Endometrial microvascular endothelial cells (primary cell): ENCODE results near the gene MAML3. TPM values are rescaled to one million over a fixed set of nuclear protein-coding genes. Genes with fewer than 3 reads are reported as not detected.

ENCODE experiments used
- in situ Hi-C: cut with HindIII; loops from 2 replicates; pipeline ENCODE4 v1.10.0; 2017; ENCODE audit warnings: low sequenced_read_pairs, low pct_unique_long_range_greater_than_20kb; ENCODE audit errors: inconsistent ontology term
- total RNA-seq: library from RNA; depleted of rRNA; stranded (reverse); fragments of >200 nt; gene quantifications from one replicate; pipeline ENCODE4 v1.2.3, GENCODE V29; 2015; ENCODE audit errors: inconsistent ontology term

The MAML3 gene
- total RNA-seq, 1 donor from 2014 or later, result 9.7 TPM

DNA sequence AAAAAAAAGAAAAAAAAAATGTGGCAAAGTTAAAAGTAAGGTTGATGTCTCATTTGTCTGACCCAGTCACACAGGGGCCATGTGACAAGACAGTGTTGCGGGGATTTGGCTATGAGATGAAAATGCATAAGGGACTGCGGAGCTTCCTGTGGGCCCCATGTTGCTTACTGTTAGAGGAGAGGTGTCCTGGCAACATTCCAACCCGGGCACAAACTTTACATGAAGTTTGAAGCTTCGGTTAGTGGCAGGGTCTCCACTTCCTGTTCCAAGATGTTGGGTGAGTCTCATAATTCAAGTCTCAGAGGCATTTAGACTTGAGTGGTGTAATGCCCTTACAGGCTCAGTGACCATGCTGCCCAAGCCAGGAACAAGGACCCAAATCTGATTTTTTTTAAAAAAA lies 111.3 kb downstream of the MAML3 start:
- in situ Hi-C loops, result no loop called here

DNA sequence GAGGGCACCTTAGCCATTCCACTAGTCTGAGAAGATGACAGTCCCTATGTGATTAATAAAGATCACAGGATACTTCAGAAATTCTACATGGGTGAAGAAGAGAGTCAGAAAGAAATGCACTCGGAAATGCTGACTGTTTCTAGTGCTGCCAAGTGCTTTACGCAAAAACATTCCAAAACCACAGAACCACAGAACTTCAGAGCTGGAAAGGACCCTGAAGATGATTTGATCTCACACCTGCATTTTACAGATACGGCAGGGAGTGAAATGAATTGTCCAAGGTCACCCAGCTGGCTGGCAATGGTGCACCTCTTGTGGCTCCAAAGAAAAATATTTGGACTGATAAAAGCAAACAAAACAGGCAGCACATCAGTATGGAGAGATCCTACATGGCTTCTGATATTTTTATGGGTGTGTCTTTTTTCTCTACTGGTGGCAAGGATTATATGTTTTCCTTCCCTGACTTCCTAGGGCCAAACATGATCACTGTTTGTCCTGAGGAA lies 115.9 kb downstream of the MAML3 start:
- in situ Hi-C loops, result no loop called here

DNA sequence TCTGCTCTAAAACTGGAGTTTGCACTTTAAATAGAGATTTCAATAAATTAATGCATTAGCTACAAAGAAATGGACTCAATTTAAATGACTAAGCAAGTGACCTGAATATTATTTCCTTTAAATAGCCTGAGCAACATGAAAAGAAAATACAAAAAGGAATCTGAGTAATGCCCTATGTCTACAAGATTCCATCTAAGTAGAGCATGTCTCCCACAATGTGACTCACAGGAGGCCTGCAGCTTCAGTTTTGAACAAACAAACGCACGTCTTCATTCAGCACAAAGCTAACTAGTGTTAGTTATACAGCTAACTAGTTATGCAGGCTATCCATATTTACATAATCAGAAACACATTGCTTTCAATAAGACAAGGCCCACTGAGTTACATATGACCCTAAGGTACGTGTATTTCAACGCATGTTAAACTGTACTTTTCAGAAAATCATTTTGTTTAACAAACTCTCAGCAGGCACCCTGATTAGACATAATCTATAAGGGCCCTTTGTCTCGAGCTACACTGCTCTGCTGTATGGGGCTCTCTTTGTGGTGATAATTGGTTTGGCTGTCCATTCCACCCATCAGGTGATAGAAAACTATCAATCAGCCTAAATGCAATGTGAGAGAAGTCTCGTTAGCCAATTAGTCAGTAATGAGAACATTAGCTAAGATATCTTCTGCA lies 116.5 kb downstream of the MAML3 start:
- in situ Hi-C loops, result no loop called here

DNA sequence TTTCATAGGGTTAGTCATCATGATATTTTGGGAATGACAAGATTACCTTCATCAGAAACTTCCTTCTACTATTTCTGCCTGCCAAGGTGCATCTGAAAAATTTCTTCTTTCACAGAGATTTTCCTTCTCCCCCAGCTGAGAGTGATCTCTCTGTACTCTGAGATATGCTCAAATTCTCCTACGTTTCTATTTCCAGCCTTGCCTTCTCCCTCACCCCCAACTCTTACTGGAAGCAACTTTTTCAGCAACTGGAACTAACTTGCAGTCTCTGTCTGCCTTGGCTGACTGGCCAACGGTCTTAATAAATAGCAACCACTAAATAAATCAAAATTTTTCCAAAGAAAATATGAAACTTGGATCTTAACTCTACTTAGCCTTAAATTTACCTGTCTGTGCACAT lies 122.3 kb downstream of the MAML3 start:
- in situ Hi-C loops, result no loop called here

DNA sequence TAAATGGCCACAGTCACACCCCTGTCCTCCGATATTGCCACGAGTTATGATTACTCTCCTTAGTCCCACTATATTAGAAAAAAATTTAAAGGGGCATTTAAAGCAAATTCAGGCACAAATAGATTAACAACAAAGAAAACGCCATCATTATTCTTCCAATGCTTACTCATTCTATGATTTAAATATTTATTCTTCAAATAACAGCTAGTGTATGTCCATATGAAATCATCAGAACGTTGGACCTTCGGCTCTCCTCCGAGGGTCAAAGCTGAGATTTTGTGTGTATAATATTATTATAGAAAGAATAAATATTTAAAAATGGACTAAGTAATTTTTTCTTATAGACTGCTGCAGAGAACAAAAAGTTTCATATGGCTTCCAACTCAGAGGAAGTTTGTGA lies 122.9 kb downstream of the MAML3 start:
- in situ Hi-C loops, result no loop called here

DNA sequence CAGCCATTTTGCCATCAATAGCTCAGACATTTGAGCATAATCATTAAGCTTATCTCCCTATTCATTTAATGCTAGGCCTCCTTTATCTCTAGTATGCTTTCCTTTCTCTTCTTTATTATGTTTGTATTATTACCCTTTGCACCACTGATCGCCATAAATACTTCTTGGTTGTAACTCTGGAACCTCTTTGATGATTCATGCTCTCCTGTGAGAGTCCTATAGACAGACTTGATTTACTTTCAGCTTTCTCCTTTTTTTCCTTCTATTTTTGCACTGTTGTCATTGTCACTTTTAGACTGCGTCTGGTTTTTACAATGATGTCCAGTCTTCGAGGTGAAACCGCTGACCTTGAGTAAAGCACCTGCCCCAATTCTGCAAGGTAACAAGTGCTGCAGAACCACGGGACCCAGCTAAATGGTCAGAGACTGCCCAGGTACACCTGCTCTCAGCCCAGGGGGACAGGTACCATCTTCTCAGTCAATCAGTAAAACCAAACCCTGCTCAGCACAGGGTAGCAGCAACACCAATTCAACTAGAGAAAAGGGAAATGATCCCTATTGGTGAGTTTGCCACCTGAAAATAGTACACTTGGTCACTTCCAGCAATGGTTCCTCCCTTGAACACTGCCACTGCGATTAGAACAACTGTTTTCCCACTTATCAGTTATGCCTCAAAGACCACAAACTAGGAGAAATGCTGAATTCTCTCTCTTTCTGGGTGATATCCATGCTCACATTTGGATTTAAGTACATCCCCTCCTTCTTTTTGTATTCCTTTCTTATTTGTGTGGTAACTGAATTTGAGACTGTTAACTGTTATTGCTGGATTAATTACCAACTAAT lies 125.1 kb downstream of the MAML3 start:
- in situ Hi-C loops, result no loop called here

DNA sequence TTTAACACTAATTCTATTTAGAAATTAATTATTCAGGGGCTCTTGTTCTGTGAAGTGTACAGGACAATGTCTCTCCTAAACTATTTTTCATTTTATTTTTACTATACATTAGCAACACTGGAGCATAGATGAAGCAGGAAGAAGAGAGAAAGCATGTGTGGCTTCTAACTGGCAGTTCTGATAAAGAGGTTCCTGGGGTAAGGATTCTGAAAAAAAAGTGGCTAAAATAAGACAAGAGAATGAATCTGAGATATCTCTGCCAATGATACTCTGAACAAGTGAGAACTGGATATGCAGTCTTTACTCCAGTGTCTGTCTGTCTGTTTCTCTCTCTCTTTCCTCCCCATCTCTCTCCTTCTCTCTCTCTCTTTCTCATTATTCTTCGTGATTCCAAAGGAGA lies 125.9 kb downstream of the MAML3 start:
- in situ Hi-C loops, result no loop called here

DNA sequence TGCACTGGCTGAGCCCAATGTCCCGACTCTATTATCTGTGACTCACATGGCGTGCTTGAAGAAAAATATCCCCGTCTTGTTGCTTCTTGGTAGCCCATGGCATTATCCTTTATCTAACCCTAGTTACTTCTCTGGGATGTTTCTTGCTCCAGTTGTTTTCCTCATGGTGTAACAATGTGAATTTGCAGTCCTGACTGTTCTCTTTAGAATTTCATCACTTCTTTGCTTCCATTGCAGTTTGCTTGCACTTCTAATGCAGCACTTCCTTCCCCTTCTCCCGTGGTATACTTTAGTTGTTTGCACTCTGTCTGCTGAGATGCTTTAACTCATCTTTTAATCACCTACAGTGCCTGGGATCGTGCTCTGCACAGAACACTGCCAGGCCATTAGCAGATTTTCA lies 126.9 kb downstream of the MAML3 start:
- in situ Hi-C loops, result no loop called here

DNA sequence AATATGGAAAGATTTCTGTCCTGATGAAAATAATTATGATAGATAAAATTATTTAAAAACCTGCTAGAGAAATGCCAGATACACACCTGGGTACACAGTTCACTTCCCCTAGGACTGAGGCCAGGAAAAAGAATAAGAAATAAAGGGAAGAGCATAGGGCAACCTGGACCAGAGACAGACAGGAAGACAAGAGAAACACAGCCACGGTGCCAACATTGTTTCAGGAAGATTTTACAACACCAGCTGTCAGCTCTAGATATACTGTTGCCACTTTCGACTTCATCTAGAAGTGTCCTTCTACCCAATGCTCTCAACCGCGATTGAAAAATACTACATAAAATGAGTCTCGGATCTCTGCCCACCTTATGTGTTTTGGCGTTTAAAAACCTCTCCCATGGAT lies 128.5 kb downstream of the MAML3 start:
- in situ Hi-C loops, result no loop called here

DNA sequence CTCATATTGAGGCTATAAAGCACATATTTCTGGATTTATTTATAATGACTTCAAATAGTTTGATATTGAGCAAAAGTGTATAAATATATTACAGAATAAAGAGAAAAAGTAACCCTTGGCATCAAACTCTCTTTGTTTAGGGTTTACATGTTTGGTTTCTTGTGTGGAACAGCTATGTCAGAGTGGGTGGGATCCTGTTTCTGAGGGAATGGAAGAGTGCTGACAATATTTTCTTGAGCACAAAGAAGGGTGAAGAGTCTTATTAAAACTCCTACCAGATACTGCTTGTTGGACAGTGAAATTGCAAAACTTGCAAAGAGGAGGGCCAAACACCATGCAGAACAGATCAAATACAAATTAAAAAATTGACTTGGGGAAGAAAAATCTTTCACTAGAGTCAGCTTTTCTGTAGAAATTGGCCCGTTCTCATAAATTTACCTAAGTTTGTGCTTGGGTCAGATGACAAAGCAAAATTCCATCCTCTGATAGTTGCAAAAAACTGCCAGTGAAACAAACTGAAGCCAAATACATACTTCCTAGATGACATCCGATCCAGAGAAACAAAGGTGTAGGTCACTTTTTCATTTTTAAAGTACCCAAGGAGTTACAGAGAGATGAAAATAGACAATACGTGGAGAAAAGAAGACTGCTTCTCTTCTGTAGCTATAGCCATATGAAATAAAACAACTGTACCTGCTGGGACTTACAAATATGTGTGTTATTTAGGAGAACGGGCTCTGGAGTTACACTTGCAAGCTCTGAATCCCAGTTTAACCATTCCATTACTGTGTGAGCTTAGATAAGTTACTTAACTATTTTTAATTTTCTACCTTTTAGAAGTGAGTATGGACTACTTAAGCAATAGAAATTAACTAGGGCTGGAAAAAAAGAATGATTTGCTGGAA lies 133.3 kb downstream of the MAML3 start:
- in situ Hi-C loops, result no loop called here

DNA sequence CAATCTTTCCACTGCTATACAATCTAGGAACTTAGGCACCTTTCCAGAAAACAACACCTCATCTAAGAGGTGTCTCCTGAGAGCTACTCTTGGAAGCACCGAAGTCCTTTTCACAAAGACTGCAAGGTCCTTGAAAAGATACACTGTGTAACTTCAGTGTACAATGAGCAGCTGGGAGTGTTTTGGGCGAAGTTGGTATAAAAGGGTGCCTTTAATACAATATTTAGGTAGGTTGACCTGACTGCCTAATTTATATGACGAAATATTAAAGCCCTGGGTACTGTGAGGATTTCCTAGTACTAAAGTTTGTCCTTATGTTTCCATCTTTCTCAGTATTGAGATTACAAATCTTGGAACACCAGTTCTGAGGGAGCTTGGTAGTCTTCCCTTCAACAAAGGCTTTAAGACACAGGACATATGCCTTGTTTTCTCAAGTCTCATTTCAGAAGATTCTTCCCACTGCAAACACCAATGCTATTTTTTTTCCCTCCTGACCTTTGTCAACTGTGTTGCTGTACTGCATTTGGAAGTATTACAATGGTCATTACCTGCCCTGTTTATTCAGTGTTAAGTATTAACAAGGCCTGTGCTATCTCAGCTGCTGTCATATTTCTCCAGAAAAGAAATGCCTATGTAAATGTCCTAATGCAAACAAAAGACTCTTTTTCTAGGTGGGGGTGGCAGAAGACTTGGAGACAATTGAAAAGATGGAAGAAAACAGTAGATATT lies 134.2 kb downstream of the MAML3 start:
- in situ Hi-C loops, result no loop called here

DNA sequence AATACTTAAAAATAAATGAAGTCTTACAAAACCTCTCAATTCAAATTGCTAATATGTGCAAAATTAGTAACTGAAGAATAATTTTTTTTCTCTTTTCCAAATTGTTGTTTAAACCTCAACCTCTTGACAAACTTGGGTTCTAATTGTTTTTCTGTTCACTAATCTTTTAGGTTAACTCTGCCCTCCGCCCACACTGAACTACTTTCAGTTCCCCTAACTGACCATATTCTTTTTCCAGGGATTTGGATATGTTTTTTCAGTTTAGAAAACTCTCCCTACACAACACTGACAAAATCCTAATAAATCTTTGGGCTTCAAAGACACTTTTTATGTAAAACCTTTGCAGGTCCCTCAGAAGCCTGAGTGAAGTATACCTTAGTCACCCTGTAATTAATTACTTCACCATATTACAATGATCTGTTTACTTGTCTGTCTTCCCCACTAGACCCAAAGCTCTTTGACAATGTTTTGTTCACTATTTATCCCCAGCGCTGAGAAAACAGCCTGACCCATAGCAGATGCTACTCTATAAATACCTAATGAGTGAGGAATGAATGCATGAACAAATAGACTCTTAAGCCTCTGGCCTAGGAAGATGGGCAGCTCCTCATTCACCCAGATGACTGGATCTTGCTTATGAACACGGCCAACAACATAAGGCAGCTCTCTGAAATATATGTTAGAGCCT lies 134.9 kb downstream of the MAML3 start:
- in situ Hi-C loops, result no loop called here

DNA sequence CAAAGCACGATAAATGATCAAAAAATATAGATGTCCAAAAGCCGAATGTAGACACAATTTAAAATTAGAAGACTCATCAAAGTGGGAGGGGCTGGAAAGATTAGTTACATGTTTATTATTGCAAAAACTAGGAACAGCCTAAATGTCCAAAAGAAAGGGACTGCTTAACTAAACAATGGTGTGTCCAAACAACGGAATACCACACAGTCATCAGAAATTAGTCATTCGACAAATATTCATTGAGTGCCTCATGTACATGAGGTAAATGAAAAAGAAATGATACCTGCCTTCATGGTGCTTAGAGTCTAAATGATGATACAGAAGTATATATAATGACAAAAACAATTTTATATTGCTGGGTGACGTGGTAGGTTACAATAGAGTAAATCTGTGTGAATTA lies 139.7 kb downstream of the MAML3 start:
- in situ Hi-C loops, result no loop called here

DNA sequence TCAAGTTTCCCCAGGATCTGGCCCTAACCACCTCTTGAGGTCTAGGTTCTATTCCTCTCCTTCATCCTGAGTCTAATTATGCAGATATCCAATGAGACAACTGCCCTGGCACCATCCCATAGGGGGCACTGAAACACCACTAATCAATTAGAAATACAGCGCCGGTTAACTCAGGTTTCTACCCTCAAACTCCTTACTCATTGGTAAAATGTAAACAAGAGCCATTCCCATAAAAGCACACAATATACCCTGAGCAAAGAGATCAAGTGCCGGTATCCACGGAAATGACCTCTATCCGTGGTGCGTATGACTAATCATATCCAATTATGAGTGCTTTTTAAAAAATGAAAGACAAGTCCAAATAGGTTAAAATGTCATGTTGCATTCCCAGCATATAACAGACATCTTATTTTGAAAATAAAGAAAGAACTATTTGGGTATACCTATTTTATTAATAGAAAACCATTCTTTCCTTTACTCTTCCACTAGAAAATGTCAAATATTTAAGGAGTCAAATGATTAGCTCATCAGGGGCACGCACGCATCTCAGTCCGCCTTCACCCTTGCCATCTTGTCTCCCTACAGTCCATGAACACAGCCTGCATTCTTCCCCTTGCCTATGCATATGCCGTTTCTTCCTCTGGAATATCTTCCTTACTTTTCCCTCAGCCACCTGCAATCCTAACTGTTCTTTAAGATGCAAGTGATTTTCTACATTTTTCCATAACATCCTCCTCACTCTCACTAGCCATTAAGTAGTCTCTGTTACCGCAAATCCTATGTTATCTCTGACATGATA lies 141.1 kb downstream of the MAML3 start:
- in situ Hi-C loops, result no loop called here

DNA sequence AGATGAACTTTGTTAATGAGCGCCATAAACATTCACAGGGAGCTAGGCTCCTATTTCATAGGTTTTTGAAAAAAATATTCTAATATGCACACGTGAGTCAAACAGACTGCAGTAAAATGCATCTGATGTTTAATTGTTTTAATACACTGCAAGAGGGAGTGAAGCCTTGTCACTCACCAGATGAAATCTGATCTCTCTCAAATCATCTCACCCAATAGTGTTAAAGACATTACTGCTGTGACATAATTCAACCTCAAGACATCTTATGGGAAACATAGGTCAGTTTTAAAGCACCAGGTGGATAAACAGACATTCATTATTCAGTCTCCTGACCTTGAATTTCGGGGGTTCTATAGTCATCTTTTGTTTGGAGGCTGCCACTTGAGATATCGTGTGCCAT lies 148.3 kb downstream of the MAML3 start:
- in situ Hi-C loops, result no loop called here

DNA sequence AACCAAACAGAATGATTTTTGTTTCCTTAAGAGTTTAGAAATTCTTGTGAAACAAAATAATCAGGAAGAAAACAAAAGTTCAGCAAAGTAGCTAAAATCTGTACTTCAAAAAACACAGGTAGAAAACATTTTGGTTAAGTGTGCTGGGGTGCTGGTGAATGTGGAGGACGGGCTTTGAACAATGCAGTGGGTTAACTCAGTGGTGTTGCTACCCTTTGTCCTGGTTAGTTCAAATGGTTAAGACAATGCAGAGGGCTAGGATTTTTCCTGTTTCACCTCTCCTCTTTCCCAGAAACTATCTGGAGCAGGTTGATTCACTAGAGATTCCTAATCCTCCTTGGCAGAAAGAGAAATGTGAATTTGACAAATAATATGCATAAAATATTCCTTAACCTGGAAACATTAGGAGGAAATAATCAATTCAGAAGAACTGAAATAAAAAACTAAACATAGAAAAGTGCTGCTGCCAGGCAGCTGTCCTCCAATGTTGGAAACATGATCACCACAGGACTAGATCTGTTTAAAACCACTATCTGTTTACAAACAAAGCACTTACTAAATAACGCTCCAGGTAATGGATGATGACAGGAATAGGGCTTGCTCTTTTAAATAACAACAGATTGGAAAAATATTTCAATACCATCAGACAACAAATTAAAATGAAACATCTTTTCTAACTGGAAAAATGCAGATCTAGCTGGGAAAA lies 148.9 kb downstream of the MAML3 start:
- in situ Hi-C loops, result no loop called here

DNA sequence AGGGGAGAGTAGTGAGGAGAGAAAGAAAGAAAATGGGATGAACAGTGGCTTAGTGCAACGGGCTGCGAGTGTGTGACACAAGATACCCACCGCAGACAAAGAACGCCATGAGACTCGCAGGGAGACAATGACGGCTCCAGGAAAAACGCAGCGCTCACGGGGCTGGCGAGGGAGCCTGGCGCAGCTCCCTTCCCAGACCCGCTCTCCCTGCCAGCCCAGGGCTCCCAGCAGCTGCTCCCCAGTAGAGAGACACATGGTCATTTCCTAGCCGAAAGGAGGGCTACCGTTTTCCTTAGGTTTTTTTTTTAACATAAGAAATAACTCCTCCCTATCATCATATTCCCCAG lies 149.5 kb downstream of the MAML3 start:
- in situ Hi-C loops, result no loop called here
